Activated T-cell treated with anti-CD3 and anti-CD28 coated beads, Interleukin-2, amount 50 U/mL, for 48 hours (primary cell): Measurements from ENCODE around the gene KIAA2012.
A peak's percentile ranks its signal among the peaks of the same experiment; 100 is the strongest.

Source experiments
- DNase-seq, 2 experiments: peaks; one replicate each; pipeline ENCODE4 v3.0.0-alpha.2; 2020

The KIAA2012 gene

GRCh38 chr2:202090530-202090929 is 17.5 kb downstream of the KIAA2012 start:
- no peak for DNase-seq

GRCh38 chr2:202091476-202091875 is 18.4 kb downstream of the KIAA2012 start:
- no peak for DNase-seq

- no peak for DNase-seq
Measured at GRCh38 chr2:202094426-202094986, 21.5 kb downstream of the KIAA2012 start.

GRCh38 chr2:202095235-202095634 is 22.2 kb downstream of the KIAA2012 start:
- DNase-seq, result no peak

- no peak for DNase-seq
Measured at GRCh38 chr2:202096736-202097135, 23.7 kb downstream of the KIAA2012 start.

- DNase-seq, result no peak
Measured at GRCh38 chr2:202098291-202098690, 25.2 kb downstream of the KIAA2012 start.

GRCh38 chr2:202099515-202099914 is 26.5 kb downstream of the KIAA2012 start:
- DNase-seq, result no peak

GRCh38 chr2:202100176-202100575 is 27.1 kb downstream of the KIAA2012 start:
- DNase-seq, result no peak

GRCh38 chr2:202101026-202101579 is 28.0 kb downstream of the KIAA2012 start:
- DNase-seq, result no peak

GRCh38 chr2:202102425-202103000 is 29.5 kb downstream of the KIAA2012 start:
- DNase-seq, result no peak

GRCh38 chr2:202104286-202104870 is 31.3 kb downstream of the KIAA2012 start:
- peak; percentile 75 to 76 for DNase-seq

- no peak for DNase-seq
Measured at GRCh38 chr2:202105025-202105424, 32.0 kb downstream of the KIAA2012 start.

- no peak for DNase-seq
Measured at GRCh38 chr2:202108345-202108744, 35.3 kb downstream of the KIAA2012 start.

GRCh38 chr2:202109139-202109736 is 36.2 kb downstream of the KIAA2012 start:
- DNase-seq, result no peak

GRCh38 chr2:202109737-202110184 is 36.7 kb downstream of the KIAA2012 start:
- DNase-seq, result no peak

- no peak for DNase-seq
Measured at GRCh38 chr2:202110491-202110890, 37.4 kb downstream of the KIAA2012 start.

- DNase-seq, result no peak
Measured at GRCh38 chr2:202112041-202112440, 39.0 kb downstream of the KIAA2012 start.

GRCh38 chr2:202113571-202114142 is 40.6 kb downstream of the KIAA2012 start:
- no peak for DNase-seq

GRCh38 chr2:202114291-202114690 is 41.2 kb downstream of the KIAA2012 start:
- no peak for DNase-seq

- no peak for DNase-seq
Measured at GRCh38 chr2:202114795-202115194, 41.7 kb downstream of the KIAA2012 start.

GRCh38 chr2:202115479-202115971 is 42.5 kb downstream of the KIAA2012 start:
- DNase-seq, result no peak

- DNase-seq, result no peak
Measured at GRCh38 chr2:202116691-202117090, 43.6 kb downstream of the KIAA2012 start.

- no peak for DNase-seq
Measured at GRCh38 chr2:202118168-202118567, 45.1 kb downstream of the KIAA2012 start.
